HG02642 (cell line): ENCODE results near the gene DYNC2LI1.

Experiments used
- ATAC-seq: cut with Tn5 transposase; IDR thresholded peaks from one replicate; pipeline ENCODE4 v1.9.1; 2021; ENCODE audit warnings: mild to moderate bottlenecking; ENCODE audit not compliant: unreplicated experiment, poor library complexity

Gene DYNC2LI1

DNA sequence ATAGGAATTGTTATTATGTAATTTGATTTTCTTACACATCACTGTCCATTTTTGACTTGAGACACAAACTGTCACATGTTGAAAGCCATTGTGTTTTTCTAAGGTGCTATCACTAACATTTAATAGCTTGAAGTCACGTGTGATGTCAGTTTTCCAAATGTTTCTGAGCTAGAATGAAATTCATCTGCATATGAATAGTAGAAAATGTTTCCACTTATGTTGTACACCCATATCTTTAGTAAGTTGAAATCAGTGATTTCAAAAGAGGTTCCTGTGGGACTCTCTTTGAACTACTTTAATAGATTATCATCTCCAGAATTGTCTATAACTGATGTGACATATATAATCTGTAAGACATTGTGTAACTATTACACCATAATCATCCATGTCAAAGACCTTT, 37.0 kb downstream of the DYNC2LI1 start:
- no peak for ATAC-seq

DNA sequence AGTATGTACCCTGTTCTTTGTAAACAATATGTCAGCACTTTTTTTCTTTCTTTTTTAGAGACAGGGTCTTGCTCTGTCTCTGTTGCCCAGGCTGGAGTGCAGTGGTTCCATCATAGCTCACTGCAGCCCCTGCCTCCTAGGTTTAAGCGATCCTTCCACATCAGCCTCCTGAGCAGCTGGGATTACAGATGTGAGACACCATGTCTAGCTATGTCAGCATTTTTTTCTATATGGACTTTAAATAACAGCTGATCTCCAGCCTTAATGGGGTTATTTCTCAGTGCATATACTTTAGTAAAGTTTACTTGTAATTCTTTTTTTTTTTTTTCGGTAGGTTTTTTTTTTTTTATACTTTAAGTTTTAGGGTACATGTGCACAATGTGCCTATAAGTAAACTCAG, 38.2 kb downstream of the DYNC2LI1 start:
- ATAC-seq: no peak

DNA sequence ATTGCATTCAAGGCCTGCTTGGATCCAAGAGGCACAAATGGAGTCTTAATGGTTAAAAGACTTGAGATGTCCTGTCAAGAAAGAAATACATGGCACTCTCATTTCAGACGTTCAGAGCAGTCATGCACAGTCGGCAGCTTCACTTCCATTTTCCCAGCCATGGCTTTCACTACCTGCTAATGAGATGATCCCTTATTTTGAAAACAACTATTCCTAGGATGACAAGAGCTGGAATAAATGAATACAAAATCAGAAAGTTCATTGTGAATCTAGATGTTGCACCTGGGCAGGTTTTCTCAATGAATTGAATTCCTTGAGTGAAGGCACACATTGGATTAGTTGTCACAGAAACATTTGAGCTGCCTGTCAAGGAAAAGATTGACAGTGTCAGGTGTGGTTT, 39.1 kb downstream of the DYNC2LI1 start:
- no peak for ATAC-seq

- no peak for ATAC-seq
Measured at GRCh38 chr2:43814711-43815110, 40.9 kb downstream of the DYNC2LI1 start.

DNA sequence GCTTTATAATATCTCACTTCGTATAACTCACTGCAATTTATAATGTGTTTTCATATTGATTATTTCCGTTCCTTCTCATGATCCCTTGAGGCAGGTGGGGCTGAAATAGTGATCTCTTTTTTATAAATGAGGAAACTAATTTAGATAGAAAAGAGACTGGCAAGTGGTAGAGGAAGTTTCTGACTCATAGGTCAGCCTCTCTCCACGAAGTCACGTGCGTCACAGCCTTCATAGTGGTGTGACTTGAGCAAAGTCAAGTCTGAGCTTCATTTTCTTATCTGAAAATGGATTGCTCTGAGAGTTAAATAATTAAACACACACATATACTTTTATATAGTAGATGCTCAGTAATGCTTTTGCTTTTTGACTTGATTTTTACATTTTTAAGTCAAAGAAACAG, 44.9 kb downstream of the DYNC2LI1 start:
- no peak for ATAC-seq

- ATAC-seq: no peak
Measured at GRCh38 chr2:43819491-43820163, 45.8 kb downstream of the DYNC2LI1 start.

DNA sequence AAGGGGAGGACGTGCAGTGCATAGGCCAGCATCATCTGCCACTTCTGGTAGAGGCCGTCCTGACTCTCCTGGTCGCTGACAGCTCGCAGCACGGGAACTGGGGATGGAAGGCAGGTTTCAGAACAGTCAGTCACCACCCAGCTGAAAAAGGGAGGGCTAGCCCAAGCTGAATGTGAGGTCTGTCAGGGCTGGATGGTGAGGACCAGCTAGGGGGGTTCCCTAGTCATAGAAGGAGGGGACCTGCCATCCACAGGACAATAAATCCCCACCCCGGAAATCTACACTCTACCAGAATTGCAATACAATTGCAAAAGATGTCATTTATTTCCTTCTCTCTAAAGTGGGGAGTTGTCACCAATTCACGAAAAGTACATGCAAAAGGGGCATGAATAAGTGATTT, 49.0 kb downstream of the DYNC2LI1 start:
- no peak for ATAC-seq

DNA sequence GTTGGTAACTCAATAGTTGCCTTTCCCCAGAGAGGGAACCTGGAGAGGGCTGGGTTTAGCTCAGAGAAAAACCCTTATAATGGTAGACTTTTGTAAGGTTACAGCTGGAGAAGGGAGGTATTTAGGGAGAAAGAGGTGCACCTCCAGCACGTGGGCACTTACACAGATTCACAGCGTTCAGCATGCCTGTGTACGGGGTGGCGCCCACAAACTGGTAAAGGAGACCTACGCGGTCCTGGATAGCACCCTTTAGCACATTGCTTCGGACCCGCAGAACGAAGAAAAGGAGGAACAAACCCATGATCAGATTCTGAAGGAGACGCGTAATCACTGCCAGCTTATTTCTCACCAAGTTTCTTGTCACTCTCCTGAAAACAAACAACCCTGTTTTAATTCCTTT, 49.9 kb downstream of the DYNC2LI1 start:
- ATAC-seq: no peak

- no peak for ATAC-seq
Measured at GRCh38 chr2:43824512-43824911, 50.7 kb downstream of the DYNC2LI1 start.

DNA sequence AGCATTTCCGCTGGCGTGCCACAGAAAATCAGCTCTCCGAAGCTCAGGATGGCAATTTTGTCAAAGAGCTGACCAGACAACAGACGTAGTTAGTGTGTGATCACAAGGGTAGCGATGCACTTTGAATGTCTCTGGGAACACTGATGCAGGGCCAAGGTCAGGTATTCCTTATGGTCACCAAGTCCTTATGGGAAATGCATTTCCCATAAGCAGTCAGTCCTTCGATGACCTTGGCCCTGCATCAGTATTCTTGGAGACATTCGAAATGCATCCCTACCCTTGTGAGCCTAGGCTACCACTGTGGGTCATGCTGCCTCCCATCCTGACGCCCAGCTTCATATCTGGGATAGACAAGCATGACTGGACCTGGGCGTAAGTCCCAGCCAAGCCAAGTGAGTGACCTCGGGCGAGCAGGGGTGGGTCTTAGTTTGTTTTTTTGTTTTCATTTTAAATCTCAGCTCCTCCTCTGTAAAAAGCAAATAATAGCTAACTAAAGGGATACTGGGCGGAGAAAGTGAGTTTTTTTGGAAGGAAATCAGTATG, 51.2 kb downstream of the DYNC2LI1 start:
- no peak for ATAC-seq

DNA sequence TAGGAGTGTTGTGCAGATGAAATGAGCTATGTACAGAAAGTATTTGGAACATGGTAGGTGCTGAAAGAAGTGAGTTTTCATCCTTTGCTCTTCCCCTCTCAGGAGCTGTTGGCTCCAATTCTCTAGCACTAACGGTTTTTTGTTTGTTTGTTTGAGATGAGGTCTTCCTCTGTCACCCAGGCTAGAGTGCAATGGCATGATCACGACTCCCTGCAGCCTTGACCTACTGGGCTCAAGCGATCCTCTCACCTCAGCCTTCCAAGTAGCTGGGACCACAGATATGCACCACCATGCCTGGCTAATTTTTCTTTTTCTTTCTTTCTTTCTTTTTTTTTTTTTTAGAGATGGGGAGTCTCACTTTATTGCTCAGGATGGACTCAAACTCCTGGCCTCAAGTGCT, 52.0 kb downstream of the DYNC2LI1 start:
- no peak for ATAC-seq

GRCh38 chr2:43826305-43827250, 52.7 kb downstream of the DYNC2LI1 start:
- no peak for ATAC-seq

DNA sequence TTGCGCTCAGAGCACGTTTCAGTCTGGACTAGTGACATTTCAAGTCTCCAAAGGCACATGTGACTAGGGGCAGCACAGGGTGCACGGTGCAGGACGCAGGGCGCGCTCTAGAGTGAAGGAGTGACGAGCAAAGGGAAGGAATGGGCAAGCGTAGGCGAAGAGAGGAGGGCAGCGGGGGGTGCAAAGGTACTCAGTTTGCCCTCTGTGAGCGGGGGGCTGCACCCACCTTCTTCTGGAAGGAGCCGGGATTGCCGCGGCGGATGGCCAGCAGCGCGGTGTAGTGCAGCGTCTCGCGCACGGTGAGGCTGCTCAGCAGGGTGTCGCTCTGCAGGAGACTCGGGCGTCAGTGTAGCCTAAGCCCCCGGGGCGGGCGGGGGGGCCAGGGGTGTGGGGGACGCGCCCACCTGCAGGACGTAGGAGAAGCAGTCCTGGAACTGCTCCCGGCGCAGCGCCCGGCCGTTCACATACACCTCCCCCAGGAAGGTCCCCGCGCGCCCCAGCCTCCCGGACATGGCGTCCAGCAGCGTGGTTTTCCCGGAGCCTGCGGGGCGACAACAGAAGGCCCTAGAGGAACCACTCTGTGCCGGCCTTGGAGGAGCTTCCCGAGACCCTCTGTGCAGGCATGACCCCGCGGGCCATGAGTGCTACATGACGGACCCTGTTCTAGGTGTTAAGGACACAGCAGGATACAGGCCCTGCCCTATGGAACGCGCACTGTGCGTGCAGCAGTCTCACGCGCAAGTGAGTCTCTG, 57.9 kb downstream of the DYNC2LI1 start:
- ATAC-seq: no peak

DNA sequence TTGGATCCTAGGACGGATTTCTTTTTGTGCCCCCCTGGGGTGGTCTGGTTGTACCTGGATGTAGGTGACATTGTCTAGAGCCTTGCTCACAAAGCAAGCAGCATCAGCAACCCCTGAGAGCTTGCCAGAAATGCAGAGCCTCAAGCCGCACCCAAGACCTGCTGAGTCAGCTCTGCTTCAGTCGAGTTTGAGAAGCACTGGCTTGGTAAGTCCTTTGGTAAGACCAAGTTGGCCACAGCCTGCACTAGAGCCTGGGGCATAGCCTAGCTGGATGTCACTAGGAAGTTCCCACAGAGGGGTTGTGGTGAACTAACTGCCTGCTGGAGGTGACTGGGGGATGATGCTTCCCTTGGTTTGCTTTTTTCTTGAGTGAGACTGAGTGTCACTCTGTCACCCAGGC, 58.6 kb downstream of the DYNC2LI1 start:
- no peak for ATAC-seq

DNA sequence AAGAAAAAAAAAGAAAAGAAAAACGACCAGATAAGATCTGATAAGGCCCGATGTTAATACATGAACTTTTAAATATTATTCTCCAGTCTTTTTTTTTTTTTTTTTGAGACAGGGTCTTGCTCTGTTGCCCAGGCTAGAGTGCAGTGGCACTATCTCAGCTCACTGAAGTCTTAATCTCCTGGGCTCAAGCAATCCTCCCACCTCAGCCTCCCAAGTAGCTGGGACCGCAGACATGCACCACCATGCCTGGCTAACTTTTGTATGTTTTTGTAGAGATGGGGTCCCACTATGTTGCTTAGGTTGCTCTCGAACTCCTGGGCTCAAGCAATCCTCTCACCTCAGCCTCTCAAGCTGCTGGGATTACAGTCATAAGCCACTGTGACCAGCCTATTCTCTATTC, 63.2 kb downstream of the DYNC2LI1 start:
- no peak for ATAC-seq

DNA sequence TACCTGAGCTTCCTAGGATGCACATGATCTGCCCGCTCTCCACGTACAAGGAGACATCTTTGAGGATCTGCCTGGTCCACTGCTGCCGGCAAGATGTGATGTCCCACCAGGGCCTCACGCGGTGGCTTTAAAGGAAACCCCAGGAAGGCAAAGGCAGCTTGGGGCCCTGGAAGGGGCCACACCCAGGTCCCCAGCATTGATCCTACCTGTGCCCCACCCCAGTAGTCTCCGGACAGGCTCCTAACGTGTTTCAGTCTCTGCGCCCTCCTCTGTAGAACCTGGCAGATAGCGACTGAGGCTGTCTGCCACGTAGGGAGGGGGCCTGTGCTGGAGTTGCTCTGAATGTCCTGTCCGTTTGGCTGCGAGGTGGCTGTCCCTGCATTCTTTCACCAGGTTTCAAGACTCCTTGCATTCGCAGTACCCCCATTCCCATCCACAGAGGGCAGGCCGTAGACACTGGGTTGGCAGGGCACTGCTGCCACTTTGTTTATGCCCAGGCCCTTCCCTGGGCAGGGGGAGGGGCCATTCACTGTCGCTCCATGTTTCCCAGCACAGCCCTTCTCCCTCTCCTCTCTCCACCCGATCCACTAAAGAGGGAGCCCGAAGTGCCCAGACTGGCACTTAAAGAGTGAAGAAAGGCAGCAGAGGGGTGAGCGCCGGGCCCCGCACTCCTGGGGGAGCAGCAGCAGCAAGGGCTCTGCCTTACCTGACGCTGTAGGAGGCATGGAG, 64.2 kb downstream of the DYNC2LI1 start:
- ATAC-seq: no peak

GRCh38 chr2:43838560-43839267, 64.9 kb downstream of the DYNC2LI1 start, which contains the start of the genes ABCG5 and ABCG8:
ABCG5 (minus strand) TSS chr2:43838839; CDS start chr2:43838679, 160 bp downstream.
ABCG8 (plus strand) TSS chr2:43838971; CDS start chr2:43839054, 83 bp downstream.
- no peak for ATAC-seq

DNA sequence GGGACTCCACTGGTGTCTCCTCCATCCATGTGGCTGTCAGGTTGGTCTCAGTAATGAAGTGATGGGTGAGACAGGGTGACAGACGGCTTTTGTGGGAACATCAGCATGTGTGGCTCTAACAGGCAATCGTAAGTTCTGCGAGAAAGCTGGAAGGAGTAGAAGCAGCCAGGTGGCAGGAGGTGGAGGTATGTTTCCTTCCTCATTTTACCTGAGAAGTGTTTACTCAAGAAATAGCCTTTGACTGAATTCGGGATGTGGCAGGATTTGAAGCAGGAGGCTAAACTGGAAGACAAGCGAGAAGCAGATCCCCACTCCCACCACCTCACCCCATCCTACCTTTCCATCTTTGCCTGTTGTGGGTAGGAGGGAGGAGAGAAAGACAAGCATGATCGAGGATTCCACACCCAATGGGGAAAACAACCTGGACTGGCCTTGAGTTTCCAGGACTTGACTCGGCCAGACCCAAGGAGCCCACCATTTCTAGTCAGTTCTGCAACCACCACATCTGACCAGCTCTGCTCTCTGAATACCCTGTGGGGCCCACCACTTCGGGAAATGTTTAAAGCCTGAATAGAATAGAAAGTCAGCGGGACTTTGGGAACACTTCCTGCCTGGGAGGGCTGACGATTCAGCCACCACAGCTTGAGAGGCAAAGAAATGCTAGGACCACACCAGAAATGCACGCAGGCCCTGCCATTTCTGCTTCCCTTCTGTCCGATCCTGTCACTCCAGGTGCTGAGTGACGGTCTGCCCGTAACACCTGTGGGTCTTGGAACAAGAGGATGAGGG, 66.1 kb downstream of the DYNC2LI1 start:
- no peak for ATAC-seq
